ENCODE measurements around the gene AVPI1.

The AVPI1 gene, protein sequence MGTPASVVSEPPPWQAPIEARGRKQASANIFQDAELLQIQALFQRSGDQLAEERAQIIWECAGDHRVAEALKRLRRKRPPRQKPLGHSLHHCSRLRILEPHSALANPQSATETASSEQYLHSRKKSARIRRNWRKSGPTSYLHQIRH

DNA sequence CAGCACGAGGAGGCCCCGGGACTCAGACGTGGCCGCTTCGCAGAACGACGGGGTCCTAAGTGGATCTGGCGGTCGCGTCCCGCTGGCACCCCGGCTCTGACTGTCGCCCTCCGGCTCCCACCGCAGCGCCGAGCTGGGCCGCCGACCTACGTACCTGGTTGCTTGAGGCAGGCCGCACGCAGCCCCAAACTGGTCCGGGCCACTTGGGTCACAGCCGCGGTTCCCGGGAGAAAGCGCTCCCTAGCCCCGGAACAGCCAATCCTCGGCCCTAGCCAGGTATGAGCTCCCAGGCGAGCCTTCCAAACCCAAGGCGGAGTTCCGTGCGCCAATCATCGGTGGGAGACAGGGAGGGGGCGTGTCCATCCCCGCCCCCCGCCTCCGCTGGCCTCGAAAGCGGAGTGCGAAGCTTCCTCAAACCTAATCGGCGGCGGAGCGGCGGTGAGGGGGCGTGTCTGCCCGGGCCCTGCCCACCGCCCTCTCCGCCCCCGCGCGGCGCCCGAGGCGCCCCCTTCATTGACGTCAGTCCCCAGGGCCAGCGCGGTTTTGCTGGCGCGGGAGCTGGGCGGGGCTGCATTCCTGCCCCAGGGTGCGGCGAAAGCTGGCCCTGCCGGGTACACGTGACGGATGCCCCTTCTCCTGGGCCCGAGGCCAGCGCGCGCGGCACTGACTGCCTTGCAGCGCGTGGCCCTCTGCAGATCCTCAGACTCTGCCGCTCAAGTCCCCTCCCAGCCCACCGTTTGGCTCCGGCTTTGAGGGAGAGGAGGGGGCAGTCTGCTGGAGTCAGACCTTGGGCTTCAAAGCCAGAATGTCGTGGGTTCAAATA, at the start of gene AVPI1:
AVPI1 (minus strand) TSS at position 280 of the 823 bp plus-strand sequence. CDS start 7,336 bp downstream, outside the sequence.
- DNase-seq (ENCODE audit: low spot score): peak; percentile 99

DNA sequence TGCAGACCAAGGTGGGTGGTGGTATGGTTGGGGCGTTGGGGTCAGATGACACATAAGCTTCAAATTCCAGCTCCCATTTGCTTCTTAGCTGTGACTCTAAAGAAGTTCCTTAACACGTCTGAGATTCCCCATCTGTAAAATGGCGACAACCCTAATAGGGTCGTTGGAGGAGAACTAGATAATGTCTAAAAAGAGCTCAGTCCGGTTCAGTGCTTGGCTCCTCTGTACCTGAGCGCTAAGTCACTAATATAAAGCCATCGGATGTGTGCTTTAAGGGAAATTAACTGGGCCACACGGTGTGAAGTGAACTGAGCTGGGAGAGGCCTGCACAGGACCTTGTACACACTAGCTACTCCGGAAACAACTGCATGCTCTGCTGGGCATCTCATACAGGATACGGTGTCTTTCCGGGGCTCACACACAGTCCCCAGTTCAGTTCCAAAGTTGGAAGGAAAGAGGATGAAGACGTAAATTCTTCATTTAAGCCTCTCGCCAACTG, 49.4 kb upstream of the AVPI1 start:
- no peak for DNase-seq (ENCODE audit: low spot score)

DNA sequence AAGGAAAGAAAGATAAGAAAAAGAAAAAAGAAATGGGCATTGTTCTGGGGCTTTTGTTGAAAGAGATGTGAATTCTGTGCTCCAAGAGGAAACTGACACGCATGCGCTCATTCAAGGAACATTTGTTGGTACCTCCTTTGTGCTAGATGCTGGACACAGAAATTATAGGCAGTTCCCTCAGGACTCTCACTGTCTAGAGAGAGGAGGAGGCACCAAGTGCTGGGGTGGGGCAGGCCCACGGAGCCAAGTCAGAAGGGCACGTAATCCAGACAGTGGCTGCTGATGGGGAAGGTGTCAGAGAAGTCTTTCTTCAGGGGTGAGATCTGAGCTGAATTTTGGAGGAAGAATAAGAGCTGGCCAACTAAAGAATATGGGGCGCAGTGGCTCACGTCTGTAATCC, 47.0 kb upstream of the AVPI1 start:
- no peak for DNase-seq (ENCODE audit: low spot score)

DNA sequence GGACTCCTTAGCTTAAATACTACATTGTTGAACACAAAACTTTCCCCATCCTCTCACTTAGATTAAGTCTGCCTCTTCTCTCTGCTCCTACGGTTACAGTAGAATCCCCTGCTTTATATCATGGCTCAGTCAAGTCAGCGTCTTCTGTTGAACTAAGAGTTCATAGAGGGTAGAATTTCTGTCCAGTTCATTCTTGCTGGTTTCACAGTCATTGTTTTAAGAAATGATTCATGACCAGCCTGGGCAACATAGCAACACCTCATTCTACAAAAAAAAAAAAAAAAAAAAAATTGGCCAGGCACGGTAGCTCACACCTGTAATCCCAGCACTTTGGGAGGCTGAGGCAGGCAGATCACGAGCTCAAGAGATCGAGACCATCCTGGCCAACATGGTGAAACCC, 46.2 kb upstream of the AVPI1 start:
- no peak for DNase-seq (ENCODE audit: low spot score)

DNA sequence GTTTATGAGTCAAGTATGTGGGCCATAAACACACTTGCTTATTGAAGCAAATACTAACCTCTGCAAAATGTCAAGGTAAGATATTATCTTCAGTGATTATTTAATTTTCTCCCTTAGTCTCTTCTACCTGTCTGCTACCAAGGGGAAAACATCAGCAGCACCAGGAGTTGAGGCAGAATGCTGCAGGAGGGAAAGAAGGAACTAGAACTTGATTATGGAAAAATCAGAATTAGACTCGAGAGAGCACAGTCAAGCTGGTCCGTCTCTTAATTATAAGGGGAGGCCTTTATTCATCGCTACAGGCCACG, 45.0 kb upstream of the AVPI1 start:
- no peak for DNase-seq (ENCODE audit: low spot score)

DNA sequence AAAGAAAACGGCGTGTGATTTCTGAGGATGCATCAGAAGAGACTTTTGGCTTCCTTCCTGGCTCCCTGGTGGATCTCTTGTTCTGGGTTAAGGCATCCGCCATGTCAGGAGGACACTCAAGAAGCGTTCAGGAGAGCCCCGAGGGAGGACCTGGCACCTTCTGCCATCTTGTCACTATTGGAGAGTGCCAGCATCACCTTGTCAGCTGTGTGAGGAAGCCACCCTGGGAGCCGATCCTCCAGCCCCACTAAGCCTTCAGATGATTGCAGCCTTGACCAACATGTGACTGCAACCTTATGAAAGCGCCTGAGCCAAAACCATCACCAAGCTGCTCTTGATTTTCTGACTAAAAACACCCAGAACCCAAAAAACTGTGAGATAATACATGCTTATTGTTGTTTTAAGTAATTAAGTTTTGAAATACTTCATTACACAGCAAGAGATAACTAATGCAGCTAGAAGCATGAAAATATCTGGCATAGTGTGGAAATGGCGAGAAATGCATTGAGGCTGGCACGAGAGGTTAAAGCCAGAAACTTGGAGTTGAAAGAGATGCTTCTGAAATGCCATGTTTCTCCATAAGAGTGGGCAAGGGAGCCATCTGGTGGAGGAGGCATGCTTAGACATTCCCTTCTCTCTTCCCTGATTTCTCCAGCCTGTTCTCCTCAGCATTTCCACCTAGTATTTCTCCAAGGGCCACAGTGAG, 44.5 kb upstream of the AVPI1 start:
- DNase-seq (ENCODE audit: low spot score): peak; percentile 76

DNA sequence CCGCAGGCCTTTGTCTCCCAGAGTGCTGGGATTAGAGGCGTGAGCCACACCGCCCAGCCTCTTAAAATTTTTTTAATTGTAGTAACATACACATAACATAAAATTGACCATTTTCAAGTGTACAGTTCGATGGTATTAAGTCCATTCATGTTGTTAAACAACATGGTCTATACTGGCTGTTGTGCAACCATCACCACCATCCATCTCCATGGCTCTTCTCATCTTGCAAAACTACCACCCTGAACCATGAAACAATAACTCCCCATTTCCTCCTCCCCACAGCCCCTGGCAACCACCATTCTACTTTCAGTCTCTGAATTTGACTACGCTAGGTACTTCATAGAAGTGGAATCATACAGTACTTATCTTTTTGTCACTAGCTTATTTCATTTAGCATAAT, 42.0 kb upstream of the AVPI1 start:
- DNase-seq (ENCODE audit: low spot score): no peak

DNA sequence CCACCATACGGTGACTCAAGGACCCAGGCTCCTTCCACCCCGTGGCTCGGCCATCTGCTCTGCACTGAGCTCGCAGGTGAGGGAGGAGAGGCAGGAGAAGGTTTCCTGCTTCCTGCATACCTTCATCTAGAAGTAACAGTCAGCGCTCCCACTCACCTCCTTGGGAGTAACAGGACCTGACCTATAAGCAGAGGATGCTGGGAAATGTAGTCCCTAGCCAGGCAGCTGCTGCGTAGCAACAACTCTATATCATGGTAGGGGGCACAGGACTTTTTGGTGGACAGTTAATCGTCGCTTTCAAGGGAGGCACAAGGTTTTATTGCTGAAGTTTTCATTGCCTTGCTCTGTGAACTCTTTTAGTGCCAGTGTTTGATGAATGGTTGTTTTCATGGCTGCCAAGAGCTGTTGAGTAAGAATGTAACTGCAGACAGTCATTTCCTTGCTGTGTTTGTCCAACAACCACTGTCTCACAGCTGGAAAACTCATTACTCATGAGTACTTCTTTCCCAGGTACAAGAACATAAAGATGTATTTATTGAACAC, 39.7 kb upstream of the AVPI1 start:
- peak; percentile 79 for DNase-seq (ENCODE audit: low spot score)

DNA sequence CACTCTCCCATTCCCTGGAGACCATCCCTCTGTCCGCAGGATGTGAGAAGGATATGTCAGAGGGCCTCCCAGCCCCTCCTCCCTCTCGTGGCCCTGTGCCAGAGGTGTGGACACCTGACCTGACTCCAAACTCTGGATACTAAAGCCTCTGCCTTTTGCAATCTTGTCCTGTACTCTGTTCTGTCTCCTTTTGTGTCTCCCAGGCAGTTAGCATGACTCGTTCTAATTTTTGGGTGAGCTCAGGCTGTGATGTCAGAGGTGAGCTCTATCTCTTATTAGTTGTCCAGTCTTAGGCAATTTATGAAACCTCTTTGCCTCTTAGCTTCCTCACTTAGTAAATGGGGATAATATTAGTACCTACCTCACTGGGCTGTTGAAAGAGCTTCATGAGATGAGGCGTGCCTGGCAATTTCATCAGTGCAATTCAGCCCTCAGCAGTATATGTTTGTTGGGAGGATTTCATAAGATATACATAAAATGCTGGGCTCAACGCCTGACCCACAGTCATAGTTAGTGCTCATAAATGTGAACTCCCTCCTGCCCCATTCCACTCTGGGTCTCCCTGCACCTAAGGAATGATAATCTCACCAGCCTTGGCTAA, 37.4 kb upstream of the AVPI1 start:
- DNase-seq (ENCODE audit: low spot score): peak; percentile 38

DNA sequence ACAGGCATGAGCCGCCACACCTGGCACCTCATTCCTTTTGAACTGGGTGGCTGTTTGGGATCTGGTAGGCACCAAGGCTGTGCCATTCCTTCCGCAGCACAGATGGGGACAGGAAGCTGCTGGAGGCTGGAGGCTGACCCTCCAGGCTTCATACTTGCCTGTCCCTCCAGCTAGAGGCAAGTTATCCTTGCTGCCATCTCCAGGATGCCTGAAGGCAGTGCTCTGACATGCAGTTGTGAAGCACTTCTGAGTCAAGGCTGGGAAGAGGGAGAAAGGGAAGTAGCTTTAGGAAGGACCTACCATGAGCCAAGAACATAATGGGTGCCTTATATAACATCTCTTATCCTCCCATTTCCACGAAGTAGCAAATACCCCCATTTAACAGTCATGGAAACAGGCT, 36.0 kb upstream of the AVPI1 start:
- DNase-seq (ENCODE audit: low spot score): no peak

DNA sequence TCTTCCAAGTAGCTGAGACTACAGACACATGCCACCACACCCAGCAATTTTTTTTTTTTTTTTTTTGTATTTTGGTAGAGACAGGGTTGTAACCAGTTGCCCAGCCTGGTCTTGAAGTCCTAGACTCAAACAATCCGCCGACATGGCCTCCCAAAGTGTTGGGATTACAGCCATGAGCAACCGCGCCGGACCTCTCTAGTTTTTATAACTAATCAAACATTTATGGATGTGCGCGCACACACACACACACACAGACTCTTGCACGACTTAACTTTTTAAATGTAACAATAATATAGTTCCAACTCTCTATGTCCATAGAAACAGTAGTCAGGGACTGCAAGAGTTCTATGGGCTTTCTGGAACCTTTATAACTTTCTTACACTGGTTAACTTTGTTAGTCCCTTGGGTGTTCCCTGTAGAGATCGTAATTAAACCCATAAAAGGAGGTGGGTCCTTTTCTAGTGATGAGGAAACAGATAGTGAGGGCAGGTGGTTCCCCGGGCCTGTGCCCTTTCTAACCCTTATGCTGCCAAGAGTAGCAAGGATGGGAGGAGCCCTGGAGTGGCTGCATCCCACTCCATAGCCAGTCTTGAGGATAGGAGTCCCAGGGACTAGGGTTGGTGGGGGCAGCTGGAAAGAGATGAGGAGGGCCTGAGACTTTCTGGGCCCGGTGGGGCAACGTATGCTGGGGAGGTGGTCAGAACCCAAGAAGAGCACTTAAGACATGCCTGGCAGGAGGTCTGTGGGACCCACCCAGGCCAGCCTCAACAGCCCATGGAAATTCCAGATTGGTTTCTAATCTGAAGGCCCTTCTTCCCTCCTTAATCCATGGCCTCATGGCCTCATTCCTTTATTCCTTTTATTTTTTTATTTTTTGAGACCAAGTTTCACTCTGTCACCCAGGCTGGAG, 35.1 kb upstream of the AVPI1 start:
- no peak for DNase-seq (ENCODE audit: low spot score)

DNA sequence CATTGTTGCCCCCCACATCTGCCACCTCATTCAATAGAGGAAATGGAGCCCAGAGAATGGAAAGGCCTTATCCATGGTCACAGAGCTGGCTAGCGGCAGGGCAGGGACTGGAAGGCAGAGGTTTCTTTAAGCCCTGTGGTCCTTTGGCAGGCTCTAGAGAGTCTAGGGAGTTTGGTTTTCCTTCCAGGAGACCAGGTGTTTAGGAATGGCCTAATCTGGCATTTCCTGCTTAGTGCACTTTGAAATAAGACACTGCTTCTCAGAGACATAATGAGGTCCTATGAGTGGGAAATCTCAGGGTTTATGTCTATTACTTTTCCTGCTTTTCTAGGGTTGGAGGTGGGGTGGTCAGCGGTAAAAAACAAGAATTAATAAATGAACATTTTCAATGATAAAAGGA, 32.6 kb upstream of the AVPI1 start:
- no peak for DNase-seq (ENCODE audit: low spot score)

DNA sequence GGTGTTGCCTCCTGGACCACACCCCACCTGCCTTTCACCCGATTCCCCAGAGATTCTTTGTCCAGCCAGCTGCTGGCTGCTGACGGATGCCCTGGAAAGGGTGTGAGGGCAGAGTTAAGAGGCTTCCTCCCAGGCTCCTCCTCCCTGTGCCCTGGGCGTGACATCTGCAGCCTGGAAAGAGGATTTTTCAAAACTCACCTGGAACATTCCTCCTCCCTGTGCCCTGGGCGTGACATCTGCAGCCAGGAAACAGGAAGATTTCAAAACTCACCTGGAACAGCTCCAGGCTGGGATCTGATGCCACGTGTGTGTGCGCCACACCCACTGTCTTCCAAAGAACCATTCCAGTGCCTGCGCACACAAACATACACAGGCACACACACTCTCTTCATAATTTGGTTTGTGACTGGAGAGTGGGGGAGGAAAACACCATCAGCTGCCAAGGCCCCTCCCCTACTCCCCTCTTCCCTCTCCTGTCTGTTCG, 31.7 kb upstream of the AVPI1 start:
- peak; percentile 90 for DNase-seq (ENCODE audit: low spot score)

DNA sequence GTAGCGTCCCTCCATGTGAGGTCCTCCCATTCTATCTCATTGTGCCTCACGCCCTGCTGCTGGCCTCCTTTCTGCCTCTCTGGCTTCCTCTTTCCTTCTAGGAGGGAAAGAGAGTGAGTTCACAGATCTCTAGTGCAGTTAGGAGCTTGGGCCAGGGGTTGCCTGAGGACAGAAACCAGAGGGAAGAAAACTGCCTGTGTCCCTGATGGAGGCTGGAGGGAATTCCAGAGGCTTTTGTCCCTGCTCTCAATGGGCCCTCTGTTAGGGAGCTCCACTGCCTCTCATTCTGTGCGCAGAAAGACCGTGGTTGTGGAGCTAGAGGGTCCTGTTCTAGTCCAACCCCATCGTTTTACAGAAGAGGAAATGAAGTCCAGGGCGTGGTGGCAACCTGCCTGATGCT, 31.1 kb upstream of the AVPI1 start:
- no peak for DNase-seq (ENCODE audit: low spot score)

DNA sequence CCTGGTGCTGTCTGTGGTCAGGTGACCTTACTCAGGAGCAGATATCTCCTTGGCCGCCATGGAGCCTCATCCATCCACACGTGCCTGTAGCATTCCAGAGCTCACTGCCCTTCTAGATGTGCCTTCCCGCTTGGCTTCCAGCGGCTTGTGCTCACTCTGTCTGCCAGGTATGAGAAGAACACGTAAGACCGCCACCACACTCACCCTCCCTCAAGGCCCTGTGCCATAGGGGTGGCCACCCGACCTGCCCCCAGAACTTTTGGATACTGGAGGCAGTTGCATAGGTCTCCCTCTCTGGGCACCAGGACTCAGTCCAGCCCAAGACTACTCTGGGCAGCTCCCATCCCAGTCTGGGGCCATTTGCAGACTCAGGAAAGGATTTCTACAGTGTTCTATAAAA, 30.6 kb upstream of the AVPI1 start:
- DNase-seq (ENCODE audit: low spot score): no peak

DNA sequence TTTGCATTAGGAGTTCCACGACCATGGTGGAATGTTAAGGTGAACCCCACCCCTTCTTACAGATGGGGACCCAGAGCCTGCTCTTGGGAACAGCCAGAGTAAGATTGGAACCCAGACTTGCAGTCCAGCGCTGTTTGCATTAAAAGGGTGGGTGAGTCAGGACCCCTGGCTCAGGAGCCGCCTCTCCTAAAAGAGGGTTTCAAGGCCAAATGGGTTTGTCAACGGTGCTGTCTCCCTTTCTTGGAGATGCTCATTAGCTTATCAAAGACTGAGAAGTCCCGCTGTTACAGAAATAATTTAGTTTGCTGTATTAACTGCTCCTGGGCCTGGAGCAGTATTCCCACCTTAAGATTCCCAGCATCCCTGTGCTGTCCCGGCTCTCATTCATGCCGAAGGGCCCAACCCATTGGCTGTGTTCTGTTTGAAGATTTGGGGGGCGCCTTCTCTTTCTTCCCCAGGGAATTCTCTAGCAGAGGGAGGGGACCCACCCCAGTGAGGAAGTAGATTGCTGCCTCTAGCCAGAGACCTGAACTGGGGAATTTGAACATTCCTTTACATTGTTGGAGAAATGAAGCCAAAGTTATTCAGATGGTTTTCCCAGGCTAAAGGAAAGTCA, 28.3 kb upstream of the AVPI1 start:
- no peak for DNase-seq (ENCODE audit: low spot score)

DNA sequence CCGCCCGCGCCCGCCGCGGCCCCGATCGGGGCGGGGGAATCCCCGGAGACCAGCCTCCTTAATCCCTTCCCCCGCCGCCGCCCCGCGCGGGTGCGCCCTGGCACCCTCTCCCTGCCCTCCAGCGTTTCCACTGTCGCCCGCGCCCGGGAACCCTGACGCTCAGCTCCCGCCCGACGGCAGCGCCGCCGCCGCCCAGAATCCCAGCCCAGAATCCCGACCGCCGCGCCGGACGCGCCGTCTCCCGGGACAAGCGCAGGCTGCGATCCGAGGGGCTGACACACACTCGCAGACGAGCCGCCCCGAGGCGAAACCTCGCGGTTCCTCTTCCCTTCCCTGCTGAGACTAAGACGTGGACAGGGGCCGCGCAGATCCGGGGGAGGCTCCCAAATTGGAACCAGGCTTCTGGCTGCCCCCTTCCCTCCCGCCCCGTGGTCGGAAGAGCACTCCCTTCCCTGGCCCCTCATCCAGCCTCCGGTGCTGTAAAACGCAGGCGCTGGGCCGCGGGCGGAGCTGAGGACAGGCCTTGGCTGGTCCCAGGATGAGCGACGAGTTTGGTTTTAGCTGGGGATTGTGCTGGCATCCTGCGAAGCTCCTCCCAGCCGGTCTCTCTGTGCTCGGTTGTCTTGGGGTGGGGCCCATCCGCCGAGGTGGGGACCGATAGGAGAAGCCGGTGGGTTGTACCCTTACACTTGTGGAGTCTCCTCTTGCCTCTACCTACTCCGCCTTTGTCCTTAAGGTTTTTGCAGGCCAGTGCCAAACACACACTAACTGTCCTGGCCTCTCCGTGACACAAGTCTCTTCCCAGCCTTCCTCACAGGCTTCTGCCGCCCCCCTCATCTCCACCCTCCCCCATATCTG, 27.6 kb upstream of the AVPI1 start:
- peak; percentile 62 for DNase-seq (ENCODE audit: low spot score)

DNA sequence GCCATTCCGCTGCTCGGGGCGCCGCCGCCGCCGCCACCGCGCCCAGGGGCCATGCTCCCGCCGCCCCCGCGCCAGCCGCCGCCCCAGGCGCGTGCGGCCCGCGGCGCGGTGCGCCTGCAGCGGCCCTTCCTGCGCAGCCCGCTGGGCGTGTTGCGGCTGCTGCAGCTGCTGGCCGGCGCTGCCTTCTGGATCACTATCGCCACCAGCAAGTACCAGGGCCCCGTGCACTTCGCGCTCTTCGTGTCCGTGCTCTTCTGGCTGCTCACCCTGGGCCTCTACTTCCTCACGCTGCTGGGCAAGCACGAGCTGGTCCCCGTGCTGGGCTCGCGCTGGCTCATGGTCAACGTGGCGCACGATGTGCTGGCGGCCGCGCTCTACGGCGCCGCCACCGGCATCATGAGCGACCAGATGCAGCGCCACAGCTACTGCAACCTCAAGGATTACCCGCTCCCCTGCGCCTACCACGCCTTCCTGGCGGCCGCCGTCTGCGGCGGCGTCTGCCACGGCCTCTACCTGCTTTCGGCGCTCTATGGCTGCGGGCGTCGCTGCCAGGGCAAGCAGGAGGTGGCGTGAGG, 26.9 kb upstream of the AVPI1 start:
- DNase-seq (ENCODE audit: low spot score): peak; percentile 76

DNA sequence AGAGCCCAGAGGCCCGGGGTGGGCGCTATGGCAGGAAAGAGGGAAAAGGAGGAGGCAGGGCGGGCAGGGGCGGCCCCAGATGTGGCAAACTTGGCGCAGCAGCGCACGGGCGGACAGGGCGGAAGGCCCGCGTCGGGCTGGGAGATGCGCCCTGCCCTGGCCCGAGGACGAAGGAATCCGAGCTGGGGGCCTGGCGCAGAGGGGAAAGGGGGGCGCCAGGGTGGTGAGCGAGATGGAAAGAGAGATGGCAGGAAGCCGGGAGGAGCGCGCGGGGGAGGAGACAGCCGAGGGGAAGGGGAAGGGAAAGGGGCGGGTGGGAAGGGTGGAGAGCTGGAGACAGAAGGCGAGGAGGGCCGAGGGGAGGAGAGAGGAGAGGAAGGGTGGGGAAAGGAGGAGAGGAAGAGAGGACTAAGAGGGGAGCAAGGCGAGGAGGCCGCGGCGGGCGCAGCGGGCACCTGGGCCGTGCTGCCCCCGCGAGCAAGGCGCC, 26.3 kb upstream of the AVPI1 start, which contains the start of gene MARVELD1:
MARVELD1 (plus strand) TSS at position 392 of the 487 bp plus-strand sequence. CDS start 147 bp downstream, outside the sequence.
- peak; percentile 72 for DNase-seq (ENCODE audit: low spot score)
